T-helper 1 cell treated with Interleukin-12 subunit alpha and Interleukin-12 subunit beta and Interleukin-4 antibody, amounts not matched to agents 30 ng/mL and 1 ng/mL, for 36 hours (primary cell): ENCODE data around the gene TMEM123. TPM values are rescaled to one million over a fixed set of nuclear protein-coding genes. Genes with fewer than 3 reads are reported as not detected.

Experiments used
- intact Hi-C: fragments of 100-400 bp; cut with micrococcal nuclease; formaldehyde crosslinking; loops from one replicate; pipeline ENCODE4 v1.15.1; 2024
- total RNA-seq: library from RNA; stranded (reverse); gene quantifications from 2 replicates; pipeline ENCODE4 v1.2.3, GENCODE V29; 2022

The TMEM123 gene
- total RNA-seq, 1 donor from 2014 or later = 359 TPM

DNA sequence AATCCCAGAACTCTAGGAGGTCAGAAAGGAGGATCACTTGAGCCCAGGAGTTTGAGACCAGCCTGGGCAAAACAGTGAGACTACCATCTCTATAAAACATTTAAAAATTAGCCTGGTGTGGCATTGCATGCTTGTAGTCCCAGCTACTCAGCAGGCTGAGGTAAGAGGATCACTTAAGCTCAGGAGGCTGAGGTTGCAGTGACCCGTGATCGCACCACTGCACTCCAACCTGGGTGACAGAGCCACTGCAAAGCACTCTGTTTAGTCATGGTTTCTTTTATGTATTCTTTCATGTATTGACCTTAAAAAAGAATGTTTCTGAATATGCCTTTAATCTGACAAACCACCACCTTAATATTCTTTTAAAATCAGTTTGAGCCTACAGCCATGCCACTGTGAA lies 53.4 kb downstream of the TMEM123 start:
- intact Hi-C loops = loop anchor here (10.0 kb wide), 1 partner anchor 266 kb away; no protein-coding TSS in a partner anchor

DNA sequence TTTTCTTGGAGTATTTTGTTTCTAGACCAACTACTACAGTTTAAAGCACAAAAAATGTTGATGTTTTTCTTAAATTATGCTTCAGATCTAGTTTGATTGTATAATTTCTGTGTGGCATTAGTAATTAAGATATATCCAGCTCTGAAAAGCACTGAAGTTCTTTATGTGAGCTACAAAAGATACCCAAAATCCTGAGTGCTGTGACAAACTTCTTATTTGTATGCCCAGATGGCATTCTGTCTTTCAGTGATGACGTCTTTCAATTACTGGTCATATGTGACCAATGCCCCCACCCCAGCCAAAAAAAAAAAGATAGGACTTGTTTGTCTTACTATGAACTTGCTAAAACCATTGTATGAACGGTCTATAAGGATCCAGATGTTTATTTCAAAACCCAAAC lies 54.3 kb downstream of the TMEM123 start:
- intact Hi-C loops = loop anchor here (10.0 kb wide), 1 partner anchor 267 kb away; no protein-coding TSS in a partner anchor

DNA sequence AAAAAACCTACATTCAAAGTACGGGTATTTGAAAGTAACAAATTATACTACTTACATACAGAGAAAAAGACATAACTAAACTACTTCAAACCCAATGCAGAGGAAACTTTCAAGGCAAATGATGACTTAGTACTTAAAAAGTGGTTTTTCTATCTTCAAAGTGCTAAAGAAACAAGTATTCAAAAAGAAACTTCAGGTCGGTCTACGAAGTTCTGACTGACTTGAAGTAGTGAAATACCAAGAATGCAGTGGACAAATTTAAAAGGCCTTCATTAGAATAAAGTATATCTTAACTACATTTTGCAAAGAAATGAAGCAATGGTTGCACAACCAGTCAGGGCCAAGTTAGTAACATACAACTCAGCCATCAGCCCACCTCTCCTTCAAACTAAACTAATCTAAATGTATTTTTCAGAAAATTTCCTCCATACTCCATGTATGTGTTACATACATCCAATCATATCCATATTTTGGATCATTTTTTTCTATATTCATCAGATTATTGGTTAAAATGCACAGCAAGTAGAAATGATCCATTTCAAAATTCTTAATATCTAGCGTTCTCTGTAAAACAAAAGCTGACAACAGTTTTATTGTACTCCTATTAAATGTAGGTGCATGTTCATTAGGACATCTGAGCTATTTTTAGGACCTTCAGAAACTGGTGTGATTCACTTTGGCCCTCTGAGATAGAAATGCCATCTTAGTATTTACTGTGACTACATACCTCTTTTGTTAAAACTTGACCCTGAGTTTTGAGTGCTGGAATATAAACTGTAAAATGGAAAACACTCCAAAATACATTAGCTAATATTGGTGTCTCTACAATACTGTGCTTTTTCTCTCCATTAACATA lies 55.6 kb downstream of the TMEM123 start:
- intact Hi-C loops = loop anchor here (1.0 to 10.0 kb wide), 3 partner anchors 20 to 268 kb away; partner anchors contain the start of gene BIRC2

DNA sequence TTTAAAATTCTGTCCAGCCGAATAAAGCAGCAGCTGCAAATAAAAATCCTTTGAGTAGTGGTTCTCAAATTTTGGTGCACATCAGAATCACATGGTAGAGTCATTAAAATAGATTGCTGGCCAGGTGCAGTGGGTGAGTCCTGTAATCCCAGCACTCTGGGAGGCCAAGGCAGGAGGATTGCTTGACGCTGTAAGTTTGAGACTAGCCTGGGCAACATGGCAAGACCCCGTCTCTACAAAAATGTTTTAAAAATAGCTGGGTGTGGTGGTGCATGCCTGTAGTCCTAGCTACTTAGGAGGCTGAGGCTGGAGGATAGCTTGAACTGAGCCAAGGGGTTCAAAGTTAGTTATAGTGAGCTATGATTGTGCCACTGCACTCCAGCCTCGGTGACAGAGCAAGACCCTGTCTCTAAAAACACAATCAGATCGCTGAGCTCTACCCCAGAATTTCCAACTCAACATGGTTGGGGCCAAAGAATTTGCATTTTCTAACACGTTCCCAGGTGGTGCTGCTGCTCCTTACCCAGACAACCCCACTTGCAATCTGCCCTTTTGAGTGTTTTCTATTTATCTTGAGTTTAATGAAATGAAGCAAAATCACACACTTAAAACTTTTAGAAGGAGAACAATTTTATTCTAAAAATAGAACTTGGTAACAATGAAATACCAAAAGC lies 56.7 kb downstream of the TMEM123 start:
- intact Hi-C loops = loop anchor here (1.0 to 10.0 kb wide), 3 partner anchors 21 to 269 kb away; partner anchors contain the start of gene BIRC2

DNA sequence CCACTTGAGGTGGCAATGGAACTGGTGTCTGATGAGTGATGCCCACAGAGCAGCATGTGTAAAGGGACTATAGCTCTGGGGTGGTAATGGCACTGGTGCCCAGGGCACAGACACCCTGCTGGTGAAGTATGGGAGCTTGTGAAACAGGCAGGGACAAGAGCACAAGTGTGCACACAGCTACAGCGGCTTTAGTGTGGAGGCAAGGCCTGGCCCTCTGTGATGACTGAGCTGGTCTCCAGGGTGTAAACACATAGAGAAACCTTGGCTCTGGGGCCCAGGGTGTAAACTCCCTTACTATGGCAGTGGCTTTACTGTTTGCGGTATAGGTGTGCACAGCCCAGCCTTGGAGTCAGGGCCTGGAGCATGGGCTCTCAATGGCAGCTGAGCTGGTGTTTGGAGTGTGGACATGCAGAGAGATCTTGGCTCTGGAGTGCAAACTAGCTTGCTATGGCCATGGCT lies 59.3 kb downstream of the TMEM123 start:
- intact Hi-C loops = loop anchor here (10.0 kb wide), 1 partner anchor 272 kb away; no protein-coding TSS in a partner anchor

DNA sequence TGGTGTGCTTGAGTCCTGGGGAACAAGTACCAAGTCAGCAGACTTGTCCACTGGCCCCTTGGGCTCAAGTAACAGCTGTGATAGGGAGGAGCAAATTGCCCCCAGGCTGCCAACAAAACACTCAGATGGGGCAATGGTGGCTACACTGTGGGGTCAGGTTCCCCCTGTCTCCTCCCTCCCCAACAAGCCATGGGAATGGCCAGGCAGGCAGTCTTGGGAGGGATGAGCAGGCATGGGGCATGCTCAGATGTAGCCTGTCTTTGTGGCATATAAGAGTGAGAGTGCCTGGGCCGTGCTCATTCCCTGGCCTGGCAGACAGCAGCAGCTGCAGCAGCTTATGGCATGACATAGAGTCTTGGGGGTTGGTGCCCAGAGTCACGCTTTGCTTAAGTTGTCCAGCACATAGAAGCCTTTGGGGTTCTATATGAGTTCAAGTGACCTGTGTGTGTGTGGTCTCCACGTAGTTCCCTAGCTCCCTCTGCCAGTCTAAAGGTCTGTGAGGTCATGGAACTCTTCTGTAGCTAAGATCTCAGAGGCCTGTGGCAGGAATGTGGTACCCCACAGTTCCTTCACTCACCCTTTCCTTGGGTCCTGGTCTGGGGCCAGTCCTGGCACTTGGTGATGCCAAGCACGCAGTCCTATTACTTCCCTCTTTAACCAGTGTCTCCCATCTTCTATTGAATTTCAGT lies 60.9 kb downstream of the TMEM123 start:
- intact Hi-C loops = loop anchor here (10.0 kb wide), 1 partner anchor 273 kb away; no protein-coding TSS in a partner anchor

DNA sequence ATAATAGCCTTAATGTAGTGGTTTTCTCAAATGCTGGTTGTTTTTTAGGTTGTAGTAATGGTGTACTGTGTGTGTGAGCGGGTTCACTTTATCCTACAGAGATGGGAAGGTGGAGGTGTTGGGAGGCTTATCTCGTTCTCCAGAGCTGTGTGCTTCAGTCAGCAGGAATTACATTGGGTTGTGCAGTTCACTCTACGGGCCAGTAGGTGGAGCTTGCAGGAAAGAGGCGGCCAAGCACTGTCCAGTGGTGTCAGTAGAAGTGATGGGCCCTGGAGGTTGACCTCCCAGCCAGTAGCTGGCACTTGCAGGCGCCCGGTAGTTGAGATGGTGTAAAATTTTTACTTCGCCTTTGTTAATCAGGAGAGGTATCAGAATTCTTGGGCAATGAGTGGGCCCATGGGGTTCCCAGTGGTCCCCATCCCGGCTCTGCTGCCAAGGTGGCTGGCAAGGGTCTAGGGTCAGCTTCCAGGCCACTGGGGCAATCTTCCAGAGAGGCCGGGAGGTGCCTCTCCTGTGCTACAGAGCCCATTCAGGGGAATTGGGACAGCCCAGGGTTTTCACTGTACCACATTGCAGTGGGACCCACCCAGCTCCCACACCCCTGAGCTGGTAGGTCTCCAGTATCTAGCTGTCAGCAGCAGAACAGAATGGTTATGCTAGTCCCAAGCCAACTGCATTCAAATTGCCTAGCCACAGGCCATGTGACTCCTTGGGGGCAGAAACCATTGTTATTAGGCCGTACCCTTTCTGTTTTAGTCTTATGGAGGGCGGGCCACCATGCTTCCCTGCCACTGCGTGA lies 61.7 kb downstream of the TMEM123 start:
- intact Hi-C loops = loop anchor here (1.0 to 10.0 kb wide), 4 partner anchors 60 to 274 kb away; no protein-coding TSS in a partner anchor

DNA sequence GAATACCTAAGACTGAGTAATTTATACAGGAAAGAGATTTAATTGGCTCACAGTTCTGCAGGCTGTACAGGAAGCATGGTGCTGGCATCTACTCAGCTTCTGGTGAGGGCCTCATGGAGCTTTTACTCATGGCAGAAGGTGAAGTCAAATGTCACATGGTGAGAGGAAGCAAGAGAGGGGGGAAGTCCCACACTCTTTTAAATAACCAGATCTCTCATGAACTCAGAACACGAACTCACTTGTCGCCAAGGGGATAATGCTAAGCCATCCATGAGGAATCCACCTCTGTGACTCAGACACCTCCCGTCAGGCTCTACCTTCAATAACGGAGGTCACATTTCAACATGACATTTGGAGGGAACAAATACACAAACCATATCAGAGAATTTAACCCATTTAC lies 63.3 kb downstream of the TMEM123 start:
- intact Hi-C loops = no loop called here

DNA sequence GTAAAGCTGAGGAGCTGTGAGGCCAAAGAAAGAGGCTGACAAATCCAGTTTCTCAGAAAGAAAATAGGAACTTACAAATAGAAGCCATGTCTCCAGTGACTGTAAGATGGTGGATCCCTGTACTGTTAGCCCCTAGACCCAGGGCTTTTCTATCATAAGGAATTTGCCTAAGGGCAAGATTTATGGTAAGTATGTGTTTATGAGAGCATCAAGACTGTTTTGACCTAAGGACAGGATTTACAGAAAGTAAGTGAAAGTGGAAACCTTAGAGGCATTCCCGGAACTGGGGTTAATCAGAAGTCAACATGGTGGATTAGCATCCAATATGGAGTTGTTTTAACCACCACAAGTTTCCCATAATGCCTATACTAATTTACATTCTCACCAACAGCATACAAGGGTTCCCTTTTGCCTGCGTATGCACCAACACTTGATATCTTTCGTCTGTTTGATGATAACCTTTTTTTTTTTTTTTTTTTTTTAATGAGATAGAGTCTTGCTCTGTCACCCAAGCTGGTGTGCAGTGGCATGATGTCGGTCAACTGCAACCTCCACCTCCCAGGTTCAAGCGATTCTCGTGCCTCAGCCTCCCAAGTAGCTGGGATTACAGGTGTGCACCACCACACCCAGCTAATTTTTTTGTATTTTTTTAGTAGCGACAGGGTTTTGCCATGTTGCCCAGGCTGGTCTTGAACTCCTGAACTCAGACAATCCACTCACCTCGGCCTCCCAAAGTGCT lies 65.4 kb downstream of the TMEM123 start:
- intact Hi-C loops = no loop called here

DNA sequence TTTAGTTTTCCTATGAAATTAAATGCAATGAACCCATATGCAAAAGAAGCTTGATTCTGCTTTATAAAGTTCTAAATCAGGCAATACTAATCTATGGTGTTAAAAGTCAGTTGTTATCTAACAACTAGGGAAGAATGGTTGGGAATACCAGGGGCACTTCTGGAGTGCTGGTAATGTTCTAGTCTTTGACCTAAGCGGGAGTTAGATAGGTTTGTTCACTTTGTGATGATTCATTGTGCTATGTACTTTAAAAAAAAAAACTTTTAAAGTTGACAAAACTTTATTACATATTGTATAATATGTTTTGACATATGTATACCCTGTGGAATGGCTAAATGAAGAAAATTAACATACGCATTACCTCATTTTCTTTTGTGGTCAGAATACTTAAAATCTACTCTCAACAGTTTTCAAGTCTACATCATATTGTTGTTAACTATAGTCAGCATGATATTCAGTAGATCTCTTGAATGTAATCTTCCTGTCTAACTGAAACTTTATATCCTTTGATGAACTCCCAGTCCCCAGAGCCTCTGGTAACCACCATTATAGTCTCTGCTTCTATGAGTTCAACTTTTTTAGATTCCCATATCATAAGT lies 66.3 kb downstream of the TMEM123 start:
- intact Hi-C loops = no loop called here

DNA sequence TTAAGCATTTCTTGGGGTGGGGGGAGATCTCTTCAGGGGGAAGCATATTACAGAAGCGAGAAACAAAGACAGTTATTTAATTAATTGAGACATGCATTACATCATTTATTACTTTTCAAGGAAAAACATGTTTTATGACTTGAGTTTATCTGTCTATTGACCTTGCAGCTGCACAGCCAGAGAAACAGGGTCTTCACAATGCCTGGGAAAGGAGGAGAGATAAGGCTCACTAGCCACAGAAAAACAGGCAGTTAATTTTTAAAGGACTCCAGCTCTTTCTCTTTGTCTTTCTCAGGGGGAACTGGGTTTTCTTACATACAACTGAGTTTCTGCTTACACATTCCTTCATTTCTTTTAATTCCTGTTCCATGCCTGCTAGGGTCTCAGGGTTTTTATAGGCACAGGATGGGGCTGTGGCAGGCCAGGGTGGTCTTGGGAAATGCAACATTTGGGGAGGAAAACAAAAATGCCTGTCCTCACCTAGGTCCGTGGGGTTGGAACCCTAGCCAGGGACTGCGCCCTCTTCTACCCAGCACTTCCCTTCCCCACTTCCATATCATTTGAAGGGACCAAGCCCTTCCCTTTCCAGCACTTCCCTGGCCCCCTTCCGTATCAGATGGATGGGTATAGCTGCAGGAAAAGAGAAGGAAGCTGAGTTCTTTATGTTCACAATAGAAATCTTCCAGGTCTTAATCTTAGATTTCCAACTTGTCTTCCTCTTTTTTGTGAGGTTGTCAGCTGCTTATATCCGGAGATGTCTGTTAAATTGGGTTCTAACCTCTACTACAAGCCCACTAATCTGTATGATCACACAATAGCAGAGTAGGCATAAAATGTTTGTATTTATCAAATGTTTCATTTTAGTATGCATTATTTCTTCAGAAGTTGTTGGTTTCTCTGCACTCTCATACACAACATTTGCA lies 67.2 kb downstream of the TMEM123 start:
- intact Hi-C loops = no loop called here

DNA sequence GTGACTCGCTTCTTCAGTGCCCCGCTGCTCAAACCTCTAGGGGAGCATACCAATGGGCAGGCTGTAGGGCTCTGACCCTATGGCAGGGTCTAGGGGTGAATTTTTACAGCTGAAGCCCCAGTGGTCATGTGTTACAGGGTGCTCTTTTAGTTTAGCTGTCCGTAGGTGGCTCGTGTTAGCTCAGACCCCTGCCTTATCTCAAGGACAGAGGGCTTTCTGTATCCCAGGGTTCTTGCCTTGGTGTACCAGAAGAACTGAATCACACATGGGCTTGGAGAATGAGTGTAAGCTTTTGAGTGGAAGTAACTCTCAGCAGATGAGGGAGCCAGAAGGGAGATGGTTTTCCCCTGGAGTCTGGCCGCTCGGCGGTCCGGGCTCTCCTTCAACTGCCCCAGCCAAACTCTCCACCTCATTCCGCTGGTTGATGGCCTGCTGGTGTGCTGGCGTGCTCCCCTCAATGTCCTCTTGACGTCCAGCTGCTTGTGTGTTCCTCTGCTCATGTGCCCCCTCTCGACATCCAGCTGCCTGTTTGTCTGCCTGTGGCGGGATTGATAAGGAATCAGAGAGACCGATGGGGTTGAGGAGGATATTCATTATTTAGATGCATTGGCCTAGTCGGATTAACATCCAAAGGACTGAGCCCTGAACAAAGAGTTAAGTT lies 68.0 kb downstream of the TMEM123 start:
- intact Hi-C loops = no loop called here

DNA sequence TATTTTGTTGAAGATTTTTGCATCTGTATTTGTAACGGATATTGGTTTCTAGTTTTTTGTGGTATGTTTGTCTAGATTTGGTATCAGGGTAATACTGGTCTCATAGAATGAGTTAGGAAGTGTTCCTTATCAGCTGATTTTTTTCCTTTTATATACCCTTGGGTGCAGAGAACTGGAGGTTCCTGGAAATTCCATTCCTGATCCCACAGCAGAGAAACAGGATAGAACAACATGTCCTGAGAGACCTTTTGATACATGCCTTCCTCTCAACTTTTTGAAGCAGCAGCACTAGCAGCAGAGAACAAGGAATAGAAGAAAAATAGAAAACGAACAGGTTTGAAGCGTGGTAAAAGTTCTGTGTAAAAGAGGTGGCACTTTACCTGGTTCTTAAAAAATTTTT lies 68.7 kb downstream of the TMEM123 start:
- intact Hi-C loops = no loop called here

DNA sequence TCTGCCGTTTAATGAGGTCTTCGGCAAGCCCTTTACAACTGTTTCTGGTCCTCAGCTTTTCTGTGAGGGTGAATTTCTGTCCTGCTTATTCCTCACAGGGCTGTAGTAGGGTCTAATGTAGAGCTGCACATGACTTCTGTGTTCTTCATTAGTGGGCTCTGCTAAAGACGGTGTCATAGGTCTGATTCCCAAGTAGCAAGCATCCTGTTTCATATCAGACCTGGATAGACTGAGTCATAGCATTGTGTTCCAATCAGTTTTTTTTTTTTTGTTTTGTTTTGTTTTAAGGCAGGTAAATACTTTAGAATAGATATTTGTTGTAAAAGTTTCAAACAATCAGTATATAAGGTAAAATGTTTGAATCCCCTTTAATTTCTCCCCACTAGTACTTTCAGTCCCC lies 70.2 kb downstream of the TMEM123 start:
- intact Hi-C loops = no loop called here

DNA sequence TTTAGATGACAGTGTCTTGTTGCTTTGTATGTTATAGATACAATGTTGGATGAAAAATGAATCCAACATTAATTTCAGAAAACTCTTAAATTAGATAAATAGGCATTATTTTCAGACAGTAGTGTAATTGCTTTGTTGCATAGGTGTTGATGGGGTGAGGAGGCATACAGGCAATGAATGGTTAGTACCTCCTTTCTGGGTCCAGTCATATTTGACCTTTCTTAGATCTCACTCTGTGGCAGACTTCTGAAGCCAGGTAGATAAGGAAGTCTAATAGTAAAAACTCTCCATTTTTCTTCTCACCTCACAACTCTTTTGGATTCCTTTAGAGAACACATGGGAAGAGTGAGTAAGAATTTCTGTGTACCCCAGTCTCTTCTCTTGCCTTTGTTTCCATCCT lies 73.7 kb downstream of the TMEM123 start:
- intact Hi-C loops = no loop called here

DNA sequence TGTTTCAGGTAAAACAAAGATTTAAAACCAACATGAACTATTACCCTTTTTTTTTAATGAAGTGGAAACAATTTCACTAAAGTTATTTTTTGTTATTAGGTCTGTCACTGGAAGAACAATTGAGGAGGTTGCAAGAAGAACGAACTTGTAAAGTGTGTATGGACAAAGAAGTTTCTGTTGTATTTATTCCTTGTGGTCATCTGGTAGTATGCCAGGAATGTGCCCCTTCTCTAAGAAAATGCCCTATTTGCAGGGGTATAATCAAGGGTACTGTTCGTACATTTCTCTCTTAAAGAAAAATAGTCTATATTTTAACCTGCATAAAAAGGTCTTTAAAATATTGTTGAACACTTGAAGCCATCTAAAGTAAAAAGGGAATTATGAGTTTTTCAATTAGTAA lies 74.7 kb downstream of the TMEM123 start:
- intact Hi-C loops = no loop called here

DNA sequence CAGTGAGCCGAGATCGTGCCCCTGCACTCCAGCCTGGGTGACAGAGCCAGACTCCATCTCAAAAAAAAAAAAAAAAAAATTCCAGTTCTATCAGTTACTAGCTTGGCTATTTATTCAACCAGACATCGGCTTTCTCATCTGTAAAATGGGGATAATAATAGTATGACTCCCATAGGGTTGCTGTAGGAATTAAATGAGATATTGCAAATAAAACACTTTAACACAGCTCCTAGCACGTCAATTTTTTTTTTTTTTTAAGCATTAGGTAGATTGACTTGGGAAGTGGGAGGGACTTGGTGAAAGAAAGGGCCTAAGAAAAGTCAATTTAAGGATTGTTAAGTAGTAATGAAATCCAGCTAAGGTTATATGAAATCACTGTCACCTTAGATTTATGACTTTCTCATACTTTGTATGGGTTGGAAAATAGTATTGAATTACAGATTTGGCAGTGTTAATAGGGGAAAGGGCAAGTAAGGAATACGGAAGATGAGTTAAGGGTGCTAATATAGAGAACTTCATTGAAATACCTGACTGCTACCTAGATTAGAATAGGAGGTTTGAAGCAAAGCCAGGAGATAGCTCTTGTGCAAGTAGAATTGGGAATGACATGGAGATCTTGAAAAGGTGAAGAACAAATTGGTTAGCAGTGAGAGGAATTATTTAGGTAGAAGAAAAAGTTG lies 76.7 kb downstream of the TMEM123 start:
- intact Hi-C loops = no loop called here
